ENCODE measurements around the gene GPR6.

DNA sequence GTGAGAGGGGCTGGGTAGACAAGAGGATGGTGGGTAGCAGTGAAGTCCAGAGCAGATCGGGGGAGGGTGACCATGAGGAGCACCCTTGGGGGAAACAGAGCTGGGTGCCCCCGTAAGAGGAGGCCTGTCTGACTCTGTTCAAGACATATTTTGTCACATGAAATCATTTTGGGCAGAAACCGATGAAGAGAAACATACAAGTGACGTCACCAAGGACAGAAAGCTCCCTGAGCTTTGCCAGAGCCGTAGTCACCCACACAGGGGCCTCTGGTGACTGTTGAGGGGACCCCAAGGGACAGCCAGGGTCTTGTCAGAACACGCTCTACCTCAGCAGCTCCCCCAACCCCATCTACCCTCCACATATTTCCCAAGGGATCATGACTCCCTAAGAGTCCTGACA is 39.2 kb downstream of the GPR6 start:
- TF ChIP-seq, protein P1, sequence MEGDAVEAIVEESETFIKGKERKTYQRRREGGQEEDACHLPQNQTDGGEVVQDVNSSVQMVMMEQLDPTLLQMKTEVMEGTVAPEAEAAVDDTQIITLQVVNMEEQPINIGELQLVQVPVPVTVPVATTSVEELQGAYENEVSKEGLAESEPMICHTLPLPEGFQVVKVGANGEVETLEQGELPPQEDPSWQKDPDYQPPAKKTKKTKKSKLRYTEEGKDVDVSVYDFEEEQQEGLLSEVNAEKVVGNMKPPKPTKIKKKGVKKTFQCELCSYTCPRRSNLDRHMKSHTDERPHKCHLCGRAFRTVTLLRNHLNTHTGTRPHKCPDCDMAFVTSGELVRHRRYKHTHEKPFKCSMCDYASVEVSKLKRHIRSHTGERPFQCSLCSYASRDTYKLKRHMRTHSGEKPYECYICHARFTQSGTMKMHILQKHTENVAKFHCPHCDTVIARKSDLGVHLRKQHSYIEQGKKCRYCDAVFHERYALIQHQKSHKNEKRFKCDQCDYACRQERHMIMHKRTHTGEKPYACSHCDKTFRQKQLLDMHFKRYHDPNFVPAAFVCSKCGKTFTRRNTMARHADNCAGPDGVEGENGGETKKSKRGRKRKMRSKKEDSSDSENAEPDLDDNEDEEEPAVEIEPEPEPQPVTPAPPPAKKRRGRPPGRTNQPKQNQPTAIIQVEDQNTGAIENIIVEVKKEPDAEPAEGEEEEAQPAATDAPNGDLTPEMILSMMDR (IDR thresholded peaks at IDR 0.05) = no peak
- TF ChIP-seq POLR2A (IDR thresholded peaks at IDR 0.05) = no peak

Data from vagina (tissue), 2 donors.